Panc1 (cell line): ENCODE data around the gene PRKAG3. TPM values are rescaled to one million over a fixed set of nuclear protein-coding genes. Genes with fewer than 3 reads are reported as not detected.

Experiments used
- ATAC-seq: fragments of 200-7000 bp; cut with Tn5 transposase; 2 replicates; pipeline ENCODE4 v1.9.1; 2020; ENCODE audit warnings: mild to moderate bottlenecking, moderate library complexity
- BruUV-seq: library from RNA; stranded (reverse); fragments of 400-500 nt; replicated peaks from 2 replicates; lab custom pipeline; 2021; lab: Mats Ljungman, UMichigan
- CTCF ChIA-PET: fragments of 300-600 bp; sonication (Branson Sonifier 250); formaldehyde crosslinking; loops from one replicate; lab custom pipeline; 2022; ENCODE audit warnings: antibody characterized with exemption; lab: Charles Lee
- POLR2A ChIA-PET: fragments of 300-600 bp; sonication (Branson Sonifier 250); formaldehyde crosslinking; loops from one replicate; lab custom pipeline; 2022; ENCODE audit warnings: antibody characterized with exemption; lab: Charles Lee
- DNase-seq: peaks from one replicate; pipeline ENCODE4 v3.0.0-alpha.2; 2010; ENCODE audit warnings: low read depth, low spot score
- H3K27ac ChIP-seq: 2 replicates; pipeline ENCODE4 v1.5.1; 2011; ENCODE audit warnings: mild to moderate bottlenecking, low read length, inconsistent platforms
- H3K27me3 ChIP-seq: fragments of 200-500 bp; sonication (Bioruptor generic); 2 replicates; pipeline ENCODE4 v1.6.0; 2014; ENCODE audit warnings: low read length, inconsistent platforms; ENCODE audit not compliant: control insufficient read depth, insufficient read depth
- H3K36me3 ChIP-seq: fragments of 200-500 bp; sonication (Bioruptor generic); 2 replicates; pipeline ENCODE4 v1.5.1; 2014; ENCODE audit warnings: inconsistent platforms, mild to moderate bottlenecking, low read length, moderate library complexity; ENCODE audit not compliant: control insufficient read depth, insufficient read depth
- H3K4me1 ChIP-seq: 2 replicates; pipeline ENCODE4 v1.5.1; 2011; ENCODE audit warnings: inconsistent platforms, mild to moderate bottlenecking, low read length, moderate library complexity; ENCODE audit not compliant: control insufficient read depth, insufficient read depth
- H3K4me3 ChIP-seq, 2 experiments: 2 replicates each; pipeline ENCODE4 v1.5.1; 2011 to 2012; ENCODE audit warnings: low read depth in 2 of 2, low read length in 2 of 2, mild to moderate bottlenecking in 2 of 2, inconsistent platforms in 1 of 2, moderate library complexity in 1 of 2
- H3K9me3 ChIP-seq: fragments of 200-500 bp; sonication (Bioruptor generic); 2 replicates; pipeline ENCODE4 v1.5.1; 2014; ENCODE audit warnings: low read depth, mild to moderate bottlenecking, inconsistent platforms, low read length, moderate library complexity; ENCODE audit not compliant: control insufficient read depth, insufficient read depth
- CTCF ChIP-seq: fragments of 450-650 bp; IDR thresholded peaks from 2 replicates; pipeline ENCODE4 v1.5.1; 2017; ENCODE audit warnings: mild to moderate bottlenecking
- POLR2AphosphoS5 ChIP-seq: IDR thresholded peaks from 2 replicates; pipeline ENCODE4 v1.6.1; 2012; ENCODE audit warnings: mild to moderate bottlenecking, low read depth, low read length, moderate library complexity
- REST ChIP-seq, 2 experiments: IDR thresholded peaks; 2 replicates each; pipeline ENCODE4 v1.6.1; 2011 to 2012; ENCODE audit warnings: low read depth in 2 of 2, control low read depth in 1 of 2, low read length in 1 of 2, mild to moderate bottlenecking in 1 of 2, moderate library complexity in 1 of 2; ENCODE audit not compliant: insufficient read depth in 1 of 2
- SIN3A ChIP-seq: IDR thresholded peaks from 2 replicates; pipeline ENCODE4 v1.6.1; 2012; ENCODE audit warnings: low read depth, mild to moderate bottlenecking, low read length, moderate library complexity, borderline replicate concordance; ENCODE audit not compliant: insufficient read depth
- TCF7L2 ChIP-seq: IDR thresholded peaks from 2 replicates; pipeline ENCODE4 v1.6.1; 2011; ENCODE audit warnings: mild to moderate bottlenecking, low read depth, low read length, inconsistent platforms
- in situ Hi-C: cut with HindIII; loops from 2 replicates; pipeline ENCODE4 v1.10.0; 2016; ENCODE audit warnings: low sequenced_read_pairs, low pct_unique_long_range_greater_than_20kb
- intact Hi-C: fragments of 100-400 bp; cut with micrococcal nuclease; formaldehyde crosslinking; loops from one replicate; pipeline ENCODE4 v1.10.0; 2022; ENCODE audit not compliant: unreplicated experiment
- total RNA-seq: library from RNA; stranded (reverse); gene quantifications from one replicate; pipeline ENCODE4 v1.2.1, GENCODE V29; 2021; ENCODE audit not compliant: unreplicated experiment

The PRKAG3 gene
- total RNA-seq, 1 experiment from 2014 or later = not detected

DNA sequence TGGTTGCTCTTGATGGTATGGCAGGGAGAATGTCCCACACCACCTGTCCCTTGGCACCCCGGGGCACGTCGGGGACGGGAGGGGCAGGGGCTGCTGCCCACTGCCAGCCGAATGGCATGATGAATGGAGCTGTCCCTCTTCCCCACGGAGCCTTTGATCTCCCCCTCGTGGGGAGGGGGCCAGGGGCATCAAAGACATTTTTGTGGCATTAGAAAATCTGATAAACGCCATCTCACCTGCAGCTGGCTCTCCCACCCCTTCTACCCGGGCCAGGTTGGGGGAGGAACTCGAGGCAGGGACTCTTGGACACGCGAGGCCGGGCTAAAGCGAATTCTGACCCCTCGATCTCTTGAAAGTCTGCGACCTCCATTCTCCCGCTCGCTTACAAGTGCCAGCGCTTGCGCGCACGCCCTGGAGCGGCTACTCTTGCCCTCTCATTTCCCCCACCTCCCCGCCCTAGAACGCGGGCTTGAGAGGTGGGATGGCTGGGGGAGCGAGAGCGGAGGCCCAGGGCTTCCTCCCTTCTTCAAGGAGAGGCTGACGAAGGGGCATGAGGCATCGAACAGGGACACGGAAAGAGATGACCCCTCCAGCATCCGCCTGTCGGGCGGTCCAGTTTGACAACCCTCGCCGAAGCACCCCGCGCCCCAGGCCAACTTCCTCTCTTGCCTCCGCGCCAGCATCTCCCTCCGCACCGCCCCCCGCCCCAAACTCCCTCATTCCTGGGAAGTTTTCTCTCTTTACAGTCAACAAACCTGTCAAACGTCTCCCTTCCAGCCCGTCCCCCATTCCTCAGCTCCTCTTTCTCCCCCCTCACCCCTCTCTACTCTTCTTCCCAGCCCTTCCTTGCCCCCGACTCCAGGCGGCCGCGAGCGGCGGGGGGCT, 27.3 kb upstream of the PRKAG3 start:
- no peak overlapping the region for H3K27ac ChIP-seq
- POLR2A ChIA-PET = no interaction called here
- peaks cover 10% of the 10 kb centered on the region for H3K27me3 ChIP-seq
- DNase-seq = no peak
- ATAC-seq = no peak
- H3K36me3 ChIP-seq = no peaks in the 10 kb centered on the region
- in situ Hi-C loops = no loop called here
- TF ChIP-seq REST (IDR thresholded peaks at IDR 0.05; ENCODE audit: insufficient read depth in 1 of 2, low read depth in 2 of 2, low read length in 1 of 2) = no peak
- no peak for TF ChIP-seq POLR2AphosphoS5
- TF ChIP-seq SIN3A = no peak
- TF ChIP-seq TCF7L2 = peak; percentile 45; the same call in 1 of the 2 replicates
- TF ChIP-seq CTCF = no peak
- H3K4me1 ChIP-seq = peaks cover 19% of the 10 kb centered on the region
- BruUV-seq = no TSS peak
- no peaks in the 10 kb centered on the region for H3K9me3 ChIP-seq
- H3K4me3 ChIP-seq = peak overlapping the region; percentile 27 to 44; a peak in 3 of 4 replicates
- intact Hi-C loops = loop anchor here (10.0 kb wide), 1 partner anchor 296 kb away; no protein-coding TSS in a partner anchor
- CTCF ChIA-PET = interaction anchor here (0.6 to 1.2 kb wide), 2 partner anchors 12 to 295 kb away, joined by 3 read pairs; no protein-coding TSS in a partner anchor

DNA sequence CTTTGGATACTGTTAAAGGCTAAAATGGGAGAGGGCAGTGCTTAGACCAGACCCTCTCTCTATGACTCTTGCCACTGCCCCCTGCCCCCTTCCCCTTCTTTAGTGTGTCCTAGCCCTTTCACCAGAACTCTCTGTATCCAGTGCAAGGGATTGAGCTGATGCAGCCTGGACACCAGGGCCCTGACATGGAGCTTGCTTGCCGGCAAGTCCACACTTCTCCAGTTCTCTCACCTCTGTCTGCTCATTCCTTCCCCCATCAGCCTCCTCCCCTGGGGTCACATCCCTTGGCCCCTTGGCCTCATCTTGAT, 26.5 kb upstream of the PRKAG3 start:
- DNase-seq = no peak
- Histone ChIP-seq H3K27me3 (peaks cover 10% of the 10 kb centered on the region), H3K4me1 (peaks cover 21% of the 10 kb centered on the region), H3K27ac (no peak overlapping the region), H3K4me3 (no peak overlapping the region), H3K36me3 (no peaks in the 10 kb centered on the region), H3K9me3 (no peaks in the 10 kb centered on the region)
- CTCF ChIA-PET = interaction anchor here (0.6 to 1.2 kb wide), 3 partner anchors 11 to 294 kb away, joined by 3 to 6 read pairs (median 3); no protein-coding TSS in a partner anchor
- TF ChIP-seq POLR2AphosphoS5 (no peak), SIN3A (no peak), CTCF (no peak), REST (IDR thresholded peaks at IDR 0.05; ENCODE audit: insufficient read depth in 1 of 2, low read depth in 2 of 2, low read length in 1 of 2) (no peak), TCF7L2 (no peak)
- peak; percentile 23; the same call in 1 of the 2 replicates for ATAC-seq
- POLR2A ChIA-PET = no interaction called here
- in situ Hi-C loops = no loop called here
- BruUV-seq = no TSS peak
- intact Hi-C loops = loop anchor here (10.0 kb wide), 1 partner anchor 297 kb away; no protein-coding TSS in a partner anchor
